LHCN-M2 (cell line): Measurements from ENCODE around the gene TVP23A. TPM values are rescaled to one million over a fixed set of nuclear protein-coding genes. Genes with fewer than 3 reads are reported as not detected.
"Not testable (repeated sequence)": the region's sequence is repeated elsewhere in the genome, so short reads cannot be mapped to it uniquely, and the experiment has no call there.

Experiments used
- DNase-seq: peaks from one replicate; pipeline ENCODE4 v3.0.0-alpha.2; 2012; ENCODE audit warnings: low read depth
- total RNA-seq: library from RNA; depleted of rRNA; stranded (reverse); fragments of >200 nt; gene quantifications from 2 replicates; pipeline ENCODE4 v1.2.3, GENCODE V29; 2014

The TVP23A gene
- total RNA-seq, 1 experiment from 2014 or later: not detected

- no peak for DNase-seq
These were observed 17.7 kb upstream of the TVP23A start for GRCh38 chr16:10836174-10836853.

- DNase-seq: no peak
These were observed 16.8 kb upstream of the TVP23A start for GRCh38 chr16:10835281-10835931.

GRCh38 chr16:10834766-10835165, 16.2 kb upstream of the TVP23A start:
- no peak for DNase-seq

GRCh38 chr16:10834130-10834529, 15.5 kb upstream of the TVP23A start:
- no peak for DNase-seq

GRCh38 chr16:10833271-10833670, 14.7 kb upstream of the TVP23A start:
- DNase-seq: no peak

- DNase-seq: no peak
These were observed 13.6 kb upstream of the TVP23A start for GRCh38 chr16:10831894-10832886.

- DNase-seq: not testable (repeated sequence)
These were observed 11.6 kb upstream of the TVP23A start for GRCh38 chr16:10830240-10830639.

- DNase-seq: not testable (repeated sequence)
These were observed 10.9 kb upstream of the TVP23A start for GRCh38 chr16:10829390-10830098.

- peak; percentile 68 for DNase-seq
These were observed 10.3 kb upstream of the TVP23A start for GRCh38 chr16:10828851-10829366.

- DNase-seq: peak; percentile 75
These were observed 9.2 kb upstream of the TVP23A start for GRCh38 chr16:10827691-10828341.

GRCh38 chr16:10824111-10824893, 5.7 kb upstream of the TVP23A start:
- DNase-seq: no peak

- no peak for DNase-seq
These were observed 4.1 kb upstream of the TVP23A start for GRCh38 chr16:10822702-10823101.

GRCh38 chr16:10820546-10820945, 2.0 kb upstream of the TVP23A start:
- DNase-seq: no peak

GRCh38 chr16:10817514-10817913, 1.1 kb downstream of the TVP23A start:
- no peak for DNase-seq

- no peak for DNase-seq
These were observed 5.5 kb downstream of the TVP23A start for GRCh38 chr16:10813099-10813455.

GRCh38 chr16:10812312-10813098, 6.1 kb downstream of the TVP23A start:
- no peak for DNase-seq

GRCh38 chr16:10809706-10810105, 8.9 kb downstream of the TVP23A start:
- DNase-seq: no peak

- no peak for DNase-seq
These were observed 9.7 kb downstream of the TVP23A start for GRCh38 chr16:10808850-10809249.

GRCh38 chr16:10808218-10808617, 10.4 kb downstream of the TVP23A start:
- DNase-seq: no peak
